Endothelial cell of umbilical vein (primary cell): ENCODE data around the gene HAUS3. TPM values are rescaled to one million over a fixed set of nuclear protein-coding genes. Genes with fewer than 3 reads are reported as not detected.

Experiments
- BruUV-seq: library from RNA; stranded (reverse); fragments of 400-500 nt; replicated peaks from 2 replicates; lab custom pipeline; 2021; lab: Mats Ljungman, UMichigan
- CTCF ChIA-PET: fragments of 300-600, 350-600 bp; sonication (Branson Sonifier 250); formaldehyde crosslinking; loops from one replicate; lab custom pipeline; 2021; ENCODE audit warnings: antibody characterized with exemption, inconsistent platforms; lab: Charles Lee
- POLR2A ChIA-PET: fragments of 300-600, 350-600 bp; sonication (Branson Sonifier 250); formaldehyde crosslinking; loops from one replicate; lab custom pipeline; 2021; ENCODE audit warnings: antibody characterized with exemption, inconsistent platforms; lab: Charles Lee
- DNase-seq: peaks from one replicate; pipeline ENCODE4 v3.0.0-alpha.2; 2011; ENCODE audit warnings: low read depth, low spot score
- FAIRE-seq: peaks from 2 replicates; lab custom pipeline; 2011; peaks lifted over from hg19 to GRCh38; lab: Jason Lieb, UNC
- H2AFZ ChIP-seq: 2 replicates; pipeline ENCODE4 v1.6.0; 2012; ENCODE audit warnings: low read depth, low read length, control low read depth, inconsistent platforms
- H3K27ac ChIP-seq: 2 replicates; pipeline ENCODE4 v1.5.1; 2011; ENCODE audit warnings: low read depth, mild to moderate bottlenecking, control low read depth, low read length, moderate library complexity; ENCODE audit not compliant: insufficient read depth
- H3K27me3 ChIP-seq, 2 experiments: 2 replicates each; pipeline versions ENCODE4 v1.6.0 to v1.6.1; 2011; ENCODE audit warnings: low read length in 2 of 2, mixed read lengths in 1 of 2; ENCODE audit not compliant: control insufficient read depth in 2 of 2, insufficient read depth in 2 of 2
- H3K36me3 ChIP-seq, 2 experiments: 2 replicates in 1 of 2; 3 replicates in 1 of 2; pipeline ENCODE4 v1.5.1; 2011; ENCODE audit warnings: low read length in 2 of 2, mild to moderate bottlenecking in 1 of 2, moderate library complexity in 1 of 2; ENCODE audit not compliant: control insufficient read depth in 2 of 2, insufficient read depth in 2 of 2; ENCODE audit errors: extremely low read depth in 1 of 2
- H3K4me1 ChIP-seq: 3 replicates; pipeline ENCODE4 v1.5.1; 2011; ENCODE audit warnings: mild to moderate bottlenecking, low read length; ENCODE audit not compliant: control insufficient read depth, insufficient read depth; ENCODE audit errors: extremely low read depth
- H3K4me2 ChIP-seq: 2 replicates; pipeline ENCODE4 v1.6.1; 2011; ENCODE audit warnings: low read length, control low read depth, mixed read lengths; ENCODE audit not compliant: insufficient read depth
- H3K4me3 ChIP-seq, 3 experiments: fragments of 200-600 bp in 1 of 3; sonication (generic), shearing (Covaris generic) in 1 of 3; replicated peaks in 1 of 3; 2 replicates each; pipeline ENCODE4 v1.5.1; 2011 to 2016; ENCODE audit warnings: control low read depth in 3 of 3, low read length in 3 of 3, mild to moderate bottlenecking in 2 of 3, inconsistent platforms in 1 of 3, low read depth in 1 of 3, moderate library complexity in 1 of 3; ENCODE audit not compliant: insufficient read depth in 1 of 3
- H3K79me2 ChIP-seq: 2 replicates; pipeline ENCODE4 v1.6.0; 2012; ENCODE audit warnings: low read length, inconsistent platforms; ENCODE audit not compliant: control insufficient read depth, insufficient read depth
- H3K9ac ChIP-seq: replicated peaks from 2 replicates; pipeline ENCODE3; 2011; ENCODE audit warnings: low read length, control low read depth; ENCODE audit not compliant: insufficient read depth; ENCODE audit errors: extremely low read depth
- H3K9me1 ChIP-seq: replicated peaks from 3 replicates; pipeline ENCODE4 v1.6.0; 2011; ENCODE audit warnings: mild to moderate bottlenecking, low read length; ENCODE audit not compliant: control insufficient read depth, insufficient read depth; ENCODE audit errors: extremely low read depth
- H3K9me3 ChIP-seq: replicated peaks from 2 replicates; pipeline ENCODE4 v1.5.1; 2012; ENCODE audit warnings: low read length, inconsistent platforms; ENCODE audit not compliant: control insufficient read depth, insufficient read depth
- H4K20me1 ChIP-seq: replicated peaks from 2 replicates; pipeline ENCODE3; 2011; ENCODE audit warnings: mild to moderate bottlenecking, low read length; ENCODE audit not compliant: control insufficient read depth, insufficient read depth; ENCODE audit errors: extremely low read depth
- CTCF ChIP-seq, 2 donors: IDR thresholded peaks; 1 replicate in 1 of 2; 2 replicates in 1 of 2; pipeline ENCODE4 v1.5.1; 2011; ENCODE audit warnings: low read length in 2 of 2, mild to moderate bottlenecking in 2 of 2, moderate library complexity in 2 of 2, control low read depth in 1 of 2, inconsistent platforms in 1 of 2, low read depth in 1 of 2; ENCODE audit not compliant: insufficient read depth in 1 of 2; ENCODE audit errors: extremely low read depth in 1 of 2
- EZH2 ChIP-seq: IDR thresholded peaks from 2 replicates; pipeline ENCODE4 v1.6.1; 2012; ENCODE audit warnings: borderline replicate concordance, low read depth, mild to moderate bottlenecking, moderate library complexity, low read length, inconsistent platforms; ENCODE audit not compliant: severe bottlenecking
- FOS ChIP-seq: IDR thresholded peaks from 2 replicates; pipeline ENCODE4 v1.6.1; 2011; ENCODE audit warnings: mild to moderate bottlenecking, low read length, moderate library complexity, borderline replicate concordance; ENCODE audit not compliant: insufficient read depth
- JUN ChIP-seq: IDR thresholded peaks from 2 replicates; pipeline ENCODE4 v1.6.1; 2011; ENCODE audit warnings: borderline replicate concordance, low read depth; ENCODE audit not compliant: insufficient read length, insufficient read depth
- MAX ChIP-seq: IDR thresholded peaks from 2 replicates; pipeline ENCODE4 v1.6.1; 2011; ENCODE audit not compliant: insufficient read depth, insufficient read length
- MYC ChIP-seq: IDR thresholded peaks from one replicate; pipeline ENCODE4 v1.6.1; 2011; ENCODE audit warnings: mild to moderate bottlenecking, low read depth, low read length
- POLR2A ChIP-seq: IDR thresholded peaks from 2 replicates; pipeline ENCODE4 v1.6.1; 2012; ENCODE audit warnings: low read depth, mild to moderate bottlenecking, control low read depth, low read length
- POLR2AphosphoS5 ChIP-seq: IDR thresholded peaks from 2 replicates; pipeline ENCODE4 v1.6.1; 2012; ENCODE audit warnings: low read depth, mild to moderate bottlenecking, control low read depth, low read length, moderate library complexity; ENCODE audit not compliant: insufficient read depth
- dilution Hi-C: fragments of 300-500 bp; cut with MboI; formaldehyde crosslinking; loops from one replicate; pipeline ENCODE4 v1.15.0; 2019; ENCODE audit warnings: low sequenced_read_pairs; ENCODE audit not compliant: extremely low pct_ligation_motif_present
- intact Hi-C: fragments of 100-400 bp; cut with micrococcal nuclease; formaldehyde crosslinking; loops from one replicate; pipeline ENCODE4 v1.10.0; 2022
- polyA plus RNA-seq, 4 experiments: library from polyadenylated mRNA; depleted of rRNA in 3 of 4; stranded (reverse) in 3 of 4; unstranded in 1 of 4; fragments of >200 nt; gene quantifications; 2 replicates each; pipeline versions ENCODE4 v1.2.1 to v1.2.3, GENCODE V29; 2011 to 2012; ENCODE audit warnings: missing spikeins in 1 of 4
- total RNA-seq: library from RNA; stranded (reverse); gene quantifications from 2 replicates; pipeline ENCODE4 v1.2.3, GENCODE V29; 2021

Gene HAUS3
- total and polyA plus RNA-seq, 2 donors (not counting 3 experiments of a cell fraction or from before 2014, with no cell fraction given), result 4.4 to 15.9 TPM

- FAIRE-seq (peak; percentile 31), DNase-seq (peak; percentile 11)
- dilution Hi-C loops, result no loop called here
- peak overlapping the region; percentile 15 for H3K27ac ChIP-seq
- no peak overlapping the region for H2AFZ ChIP-seq
- H3K27me3 ChIP-seq, result no peaks in the 10 kb centered on the region
- ChIA-PET POLR2A (interaction anchor here (1.4 kb wide), 1 partner anchor 15 kb away, joined by 3 read pairs; the partner anchor contains the start of genes HAUS3 and POLN), CTCF (interaction anchor here (0.8 to 1.1 kb wide), 4 partner anchors 8 to 37 kb away, joined by 3 read pairs; no protein-coding TSS in a partner anchor)
- H4K20me1 ChIP-seq, result no peaks in the 10 kb centered on the region
- no TSS peak for BruUV-seq
- H3K4me3 ChIP-seq, result no peak overlapping the region
- H3K9me3 ChIP-seq, result no peaks in the 10 kb centered on the region
- TF ChIP-seq FOS (no peak), POLR2A (no peak), MAX (no peak), EZH2 (no peak), MYC (no peak), CTCF (IDR thresholded peaks at IDR 0.05; ENCODE audit: extremely low read depth in 1 of 2, insufficient read depth in 1 of 2, low read depth in 1 of 2, low read length in 2 of 2) (no peak), JUN (no peak), POLR2AphosphoS5 (peak; percentile 63)
- peaks cover 21% of the 10 kb centered on the region for H3K4me1 ChIP-seq
- no peak overlapping the region for H3K9ac ChIP-seq
- intact Hi-C loops, result loop anchor here (1.0 kb wide), 1 partner anchor 14 kb away; the partner anchor contains the start of genes HAUS3 and POLN
- H3K4me2 ChIP-seq, result no peak overlapping the region
- no peaks in the 10 kb centered on the region for H3K9me1 ChIP-seq
- peaks cover 0 to 36% of the 10 kb centered on the region in 2 experiments for H3K36me3 ChIP-seq
- H3K79me2 ChIP-seq, result peaks cover 15% of the 10 kb centered on the region
Measured at GRCh38 chr4:2256781-2257191, 14.9 kb upstream of the HAUS3 start.
